ENCODE measurements around the gene FREY1. TPM values are rescaled to one million over a fixed set of nuclear protein-coding genes. Genes with fewer than 3 reads are reported as not detected.

The FREY1 gene
- total and polyA plus RNA-seq, 9 of the 15 experiments (the other 6 are each of a cell fraction or from before 2014, with no cell fraction given): 0.25 to 1.5 (median 1.1) TPM; not detected in 5

DNA sequence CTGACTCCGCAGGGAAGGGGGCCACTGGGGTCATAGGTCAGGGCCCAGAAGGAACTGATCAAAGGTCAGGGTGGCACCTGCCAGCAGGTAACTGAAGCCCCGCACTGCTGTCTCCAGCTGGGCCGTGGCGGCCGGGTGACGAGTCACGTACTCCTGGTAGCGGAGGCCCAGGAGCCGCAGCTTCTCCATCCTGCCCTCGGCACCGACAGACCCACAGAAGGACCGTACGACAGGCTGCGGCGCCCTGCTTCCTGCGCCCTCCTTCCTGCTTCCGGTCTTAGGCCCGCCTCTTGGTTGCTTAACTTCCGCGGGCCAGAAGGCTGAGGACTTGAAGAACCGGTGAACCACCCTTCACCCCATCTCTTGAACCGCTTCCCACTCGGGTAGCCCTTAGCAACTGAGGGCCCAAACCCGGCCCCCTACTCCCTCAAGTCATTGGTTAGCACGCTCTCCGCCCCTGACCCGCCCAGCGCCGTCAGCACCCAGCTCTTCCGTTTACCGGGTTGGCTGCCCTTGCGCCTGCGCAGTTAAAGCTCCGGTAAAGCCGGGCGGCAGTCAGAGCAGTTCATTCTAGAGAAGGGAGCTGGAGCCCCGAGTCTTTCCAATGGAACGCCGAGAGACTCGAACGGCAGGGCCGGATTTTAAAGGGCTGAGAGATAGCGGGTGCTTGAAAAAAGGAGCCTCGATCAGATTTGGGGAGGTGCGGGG lies 10.7 kb upstream of the FREY1 start, which contains the start of gene PEX16 (continued):
- TF ChIP-seq ZNF764 (CRISPR knock-in tag; IDR thresholded peaks at IDR 0.05; ENCODE audit: low read depth) (no peak), CBX2 (IDR thresholded peaks at IDR 0.05; ENCODE audit: insufficient read depth, low read length, poor library complexity, severe bottlenecking) (no peak), ELF2 (CRISPR knock-in tag; IDR thresholded peaks at IDR 0.05) (peak; percentile 96), ZNF668 (CRISPR knock-in tag; IDR thresholded peaks at IDR 0.05) (no peak), ZZZ3 (IDR thresholded peaks at IDR 0.05) (no peak; the same call in 1 of the 2 replicates), BRD9 (IDR thresholded peaks at IDR 0.05; ENCODE audit: low read depth, partially characterized antibody) (no peak), DNMT1 (IDR thresholded peaks at IDR 0.05) (no peak), LARP7 (IDR thresholded peaks at IDR 0.05) (no peak), ZNF263 (CRISPR knock-in tag; IDR thresholded peaks at IDR 0.05; ENCODE audit: borderline replicate concordance) (no peak), ZSCAN32 (CRISPR knock-in tag; IDR thresholded peaks at IDR 0.05) (no peak), LEF1 (IDR thresholded peaks at IDR 0.05) (no peak), RAD21 (CRISPR knock-in tag; conservative IDR thresholded peaks at IDR 0.05 in 1 of 2, IDR thresholded peaks at IDR 0.05 in 1 of 2) (no peak), XRCC5 (IDR thresholded peaks at IDR 0.05; ENCODE audit: low read depth, low read length) (peak; percentile 100), DPF2 (IDR thresholded peaks at IDR 0.05) (no peak), MAFF (IDR thresholded peaks at IDR 0.05; ENCODE audit: low read length) (no peak), KLF13 (tag; IDR thresholded peaks at IDR 0.05; ENCODE audit: borderline replicate concordance, low read depth) (no peak), CCNT2 (IDR thresholded peaks at IDR 0.05; ENCODE audit: borderline replicate concordance, extremely low read depth, insufficient read length, low read depth, low read length) (no peak), PCBP2 (IDR thresholded peaks at IDR 0.05; ENCODE audit: low read depth, low read length, poor library complexity, severe bottlenecking) (no peak), TEAD2 (tag; IDR thresholded peaks at IDR 0.05) (no peak), U2AF1 (optimal IDR thresholded peaks at IDR 0.05; ENCODE audit: low read depth, low read length) (no peak)
- TF ChIP-seq, protein P1, sequence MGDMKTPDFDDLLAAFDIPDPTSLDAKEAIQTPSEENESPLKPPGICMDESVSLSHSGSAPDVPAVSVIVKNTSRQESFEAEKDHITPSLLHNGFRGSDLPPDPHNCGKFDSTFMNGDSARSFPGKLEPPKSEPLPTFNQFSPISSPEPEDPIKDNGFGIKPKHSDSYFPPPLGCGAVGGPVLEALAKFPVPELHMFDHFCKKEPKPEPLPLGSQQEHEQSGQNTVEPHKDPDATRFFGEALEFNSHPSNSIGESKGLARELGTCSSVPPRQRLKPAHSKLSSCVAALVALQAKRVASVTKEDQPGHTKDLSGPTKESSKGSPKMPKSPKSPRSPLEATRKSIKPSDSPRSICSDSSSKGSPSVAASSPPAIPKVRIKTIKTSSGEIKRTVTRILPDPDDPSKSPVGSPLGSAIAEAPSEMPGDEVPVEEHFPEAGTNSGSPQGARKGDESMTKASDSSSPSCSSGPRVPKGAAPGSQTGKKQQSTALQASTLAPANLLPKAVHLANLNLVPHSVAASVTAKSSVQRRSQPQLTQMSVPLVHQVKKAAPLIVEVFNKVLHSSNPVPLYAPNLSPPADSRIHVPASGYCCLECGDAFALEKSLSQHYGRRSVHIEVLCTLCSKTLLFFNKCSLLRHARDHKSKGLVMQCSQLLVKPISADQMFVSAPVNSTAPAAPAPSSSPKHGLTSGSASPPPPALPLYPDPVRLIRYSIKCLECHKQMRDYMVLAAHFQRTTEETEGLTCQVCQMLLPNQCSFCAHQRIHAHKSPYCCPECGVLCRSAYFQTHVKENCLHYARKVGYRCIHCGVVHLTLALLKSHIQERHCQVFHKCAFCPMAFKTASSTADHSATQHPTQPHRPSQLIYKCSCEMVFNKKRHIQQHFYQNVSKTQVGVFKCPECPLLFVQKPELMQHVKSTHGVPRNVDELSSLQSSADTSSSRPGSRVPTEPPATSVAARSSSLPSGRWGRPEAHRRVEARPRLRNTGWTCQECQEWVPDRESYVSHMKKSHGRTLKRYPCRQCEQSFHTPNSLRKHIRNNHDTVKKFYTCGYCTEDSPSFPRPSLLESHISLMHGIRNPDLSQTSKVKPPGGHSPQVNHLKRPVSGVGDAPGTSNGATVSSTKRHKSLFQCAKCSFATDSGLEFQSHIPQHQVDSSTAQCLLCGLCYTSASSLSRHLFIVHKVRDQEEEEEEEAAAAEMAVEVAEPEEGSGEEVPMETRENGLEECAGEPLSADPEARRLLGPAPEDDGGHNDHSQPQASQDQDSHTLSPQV (IDR thresholded peaks at IDR 0.05): no peak
- TF ChIP-seq, protein P2, sequence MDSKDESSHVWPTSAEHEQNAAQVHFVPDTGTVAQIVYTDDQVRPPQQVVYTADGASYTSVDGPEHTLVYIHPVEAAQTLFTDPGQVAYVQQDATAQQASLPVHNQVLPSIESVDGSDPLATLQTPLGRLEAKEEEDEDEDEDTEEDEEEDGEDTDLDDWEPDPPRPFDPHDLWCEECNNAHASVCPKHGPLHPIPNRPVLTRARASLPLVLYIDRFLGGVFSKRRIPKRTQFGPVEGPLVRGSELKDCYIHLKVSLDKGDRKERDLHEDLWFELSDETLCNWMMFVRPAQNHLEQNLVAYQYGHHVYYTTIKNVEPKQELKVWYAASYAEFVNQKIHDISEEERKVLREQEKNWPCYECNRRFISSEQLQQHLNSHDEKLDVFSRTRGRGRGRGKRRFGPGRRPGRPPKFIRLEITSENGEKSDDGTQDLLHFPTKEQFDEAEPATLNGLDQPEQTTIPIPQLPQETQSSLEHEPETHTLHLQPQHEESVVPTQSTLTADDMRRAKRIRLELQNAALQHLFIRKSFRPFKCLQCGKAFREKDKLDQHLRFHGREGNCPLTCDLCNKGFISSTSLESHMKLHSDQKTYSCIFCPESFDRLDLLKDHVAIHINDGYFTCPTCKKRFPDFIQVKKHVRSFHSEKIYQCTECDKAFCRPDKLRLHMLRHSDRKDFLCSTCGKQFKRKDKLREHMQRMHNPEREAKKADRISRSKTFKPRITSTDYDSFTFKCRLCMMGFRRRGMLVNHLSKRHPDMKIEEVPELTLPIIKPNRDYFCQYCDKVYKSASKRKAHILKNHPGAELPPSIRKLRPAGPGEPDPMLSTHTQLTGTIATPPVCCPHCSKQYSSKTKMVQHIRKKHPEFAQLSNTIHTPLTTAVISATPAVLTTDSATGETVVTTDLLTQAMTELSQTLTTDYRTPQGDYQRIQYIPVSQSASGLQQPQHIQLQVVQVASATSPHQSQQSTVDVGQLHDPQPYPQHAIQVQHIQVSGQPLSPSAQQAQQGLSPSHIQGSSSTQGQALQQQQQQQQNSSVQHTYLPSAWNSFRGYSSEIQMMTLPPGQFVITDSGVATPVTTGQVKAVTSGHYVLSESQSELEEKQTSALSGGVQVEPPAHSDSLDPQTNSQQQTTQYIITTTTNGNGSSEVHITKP (IDR thresholded peaks at IDR 0.05; ENCODE audit: partially characterized antibody): peak; percentile 40

Measured in K562 (cell line).